ENCODE results near the gene SLC51A.

SLC51A gene

DNA sequence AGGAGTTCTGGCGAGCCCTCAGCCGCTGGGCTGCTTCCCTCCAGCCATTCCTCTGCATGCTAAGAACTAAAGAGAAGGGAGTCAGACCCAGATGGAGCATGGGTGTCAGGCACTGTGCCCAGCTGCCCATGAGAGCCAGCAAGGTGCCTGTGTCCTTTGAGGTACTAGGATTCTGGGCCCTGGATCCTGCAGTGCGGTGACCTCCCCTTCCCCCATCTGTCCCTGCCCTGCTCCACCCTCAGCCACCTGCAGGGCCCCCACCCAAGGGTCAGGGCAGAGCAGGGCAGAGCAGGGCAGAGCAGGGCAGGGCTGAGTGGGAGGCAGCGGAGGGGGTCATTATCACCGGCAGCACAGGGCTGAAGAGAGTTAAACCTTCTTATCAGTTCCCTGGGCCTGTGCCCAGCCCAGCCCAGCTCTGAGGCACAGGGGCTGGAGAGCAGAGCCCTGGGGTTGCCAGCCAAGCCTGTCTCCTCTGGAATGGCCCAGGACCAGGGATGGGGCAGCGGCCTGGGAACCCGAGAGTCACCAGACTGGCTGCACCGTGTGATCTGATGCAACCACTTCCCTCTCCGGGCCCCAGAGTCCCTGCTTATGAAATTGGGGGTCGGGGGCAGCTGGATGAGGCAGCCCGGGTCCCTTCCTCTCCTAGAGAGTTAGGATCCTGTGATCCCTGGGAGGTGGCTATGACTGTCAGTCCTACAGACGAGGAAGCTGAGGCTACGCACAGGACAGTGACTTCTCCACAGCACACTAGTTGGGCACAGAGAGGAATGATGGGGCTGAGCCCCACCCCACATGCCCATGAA, 22.4 kb upstream of the SLC51A start:
- no peak overlapping the region for H3K4me3 ChIP-seq (ENCODE audit: low read depth, low read length)
- TF ChIP-seq, protein P1, sequence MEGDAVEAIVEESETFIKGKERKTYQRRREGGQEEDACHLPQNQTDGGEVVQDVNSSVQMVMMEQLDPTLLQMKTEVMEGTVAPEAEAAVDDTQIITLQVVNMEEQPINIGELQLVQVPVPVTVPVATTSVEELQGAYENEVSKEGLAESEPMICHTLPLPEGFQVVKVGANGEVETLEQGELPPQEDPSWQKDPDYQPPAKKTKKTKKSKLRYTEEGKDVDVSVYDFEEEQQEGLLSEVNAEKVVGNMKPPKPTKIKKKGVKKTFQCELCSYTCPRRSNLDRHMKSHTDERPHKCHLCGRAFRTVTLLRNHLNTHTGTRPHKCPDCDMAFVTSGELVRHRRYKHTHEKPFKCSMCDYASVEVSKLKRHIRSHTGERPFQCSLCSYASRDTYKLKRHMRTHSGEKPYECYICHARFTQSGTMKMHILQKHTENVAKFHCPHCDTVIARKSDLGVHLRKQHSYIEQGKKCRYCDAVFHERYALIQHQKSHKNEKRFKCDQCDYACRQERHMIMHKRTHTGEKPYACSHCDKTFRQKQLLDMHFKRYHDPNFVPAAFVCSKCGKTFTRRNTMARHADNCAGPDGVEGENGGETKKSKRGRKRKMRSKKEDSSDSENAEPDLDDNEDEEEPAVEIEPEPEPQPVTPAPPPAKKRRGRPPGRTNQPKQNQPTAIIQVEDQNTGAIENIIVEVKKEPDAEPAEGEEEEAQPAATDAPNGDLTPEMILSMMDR (IDR thresholded peaks at IDR 0.05; ENCODE audit: borderline replicate concordance, insufficient read depth, low read depth, low read length): no peak

DNA sequence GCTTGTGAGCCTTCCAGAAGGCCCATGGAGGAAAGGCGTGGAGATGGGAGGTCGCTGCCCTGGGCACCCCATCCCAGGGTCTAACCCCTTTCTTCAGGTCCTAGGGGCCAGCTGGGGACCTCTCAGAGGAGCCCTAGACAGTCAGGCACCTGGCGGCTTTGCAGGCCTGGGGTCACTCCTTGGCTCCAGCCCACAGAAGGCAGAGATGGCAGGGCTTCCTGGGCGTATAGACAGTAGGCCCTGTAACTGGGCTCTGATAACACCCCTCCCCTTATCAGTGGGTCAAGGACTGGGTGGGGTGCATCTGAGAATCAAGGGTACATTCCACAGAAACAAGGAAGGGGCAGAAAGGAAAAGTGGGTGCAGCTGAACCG, 21.8 kb upstream of the SLC51A start:
- TF ChIP-seq, protein P1 (IDR thresholded peaks at IDR 0.05; ENCODE audit: borderline replicate concordance, insufficient read depth, low read depth, low read length): no peak

DNA sequence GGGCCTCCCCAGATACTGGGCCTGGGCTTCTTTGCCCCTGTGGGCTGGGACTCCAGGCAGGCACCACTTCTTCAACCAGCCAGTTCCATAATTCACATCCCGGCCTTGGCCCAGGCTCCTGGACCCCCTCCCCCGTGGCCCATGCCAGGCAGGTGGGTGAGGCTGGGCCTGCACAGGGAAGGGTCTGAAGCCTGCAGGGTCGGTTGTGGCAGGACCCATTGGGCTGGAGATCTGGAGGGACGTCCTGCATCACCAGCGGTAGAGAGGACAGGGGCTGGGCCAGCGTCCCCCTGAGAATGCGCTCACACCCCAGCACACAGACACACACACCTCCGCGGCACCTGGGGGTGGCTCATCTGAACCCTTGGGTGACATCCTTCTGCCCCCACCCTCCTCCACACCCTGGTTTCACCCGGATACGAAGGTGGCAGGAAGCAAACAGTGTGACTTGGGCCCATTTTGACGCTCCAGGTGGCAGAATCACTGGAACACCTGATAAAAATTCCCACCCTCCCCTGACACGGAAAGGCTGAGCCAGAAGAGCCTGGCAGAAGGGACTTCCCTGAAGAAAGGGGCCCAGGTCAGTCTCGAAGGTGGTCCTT, 20.6 kb upstream of the SLC51A start:
- TF ChIP-seq, protein P1 (IDR thresholded peaks at IDR 0.05; ENCODE audit: borderline replicate concordance, insufficient read depth, low read depth, low read length): no peak
- H3K4me3 ChIP-seq (ENCODE audit: low read depth, low read length): no peak overlapping the region

More for the DNA sequence above, 21.8 kb upstream of the SLC51A start:
- no peak overlapping the region for H3K4me3 ChIP-seq (ENCODE audit: low read depth, low read length)

DNA sequence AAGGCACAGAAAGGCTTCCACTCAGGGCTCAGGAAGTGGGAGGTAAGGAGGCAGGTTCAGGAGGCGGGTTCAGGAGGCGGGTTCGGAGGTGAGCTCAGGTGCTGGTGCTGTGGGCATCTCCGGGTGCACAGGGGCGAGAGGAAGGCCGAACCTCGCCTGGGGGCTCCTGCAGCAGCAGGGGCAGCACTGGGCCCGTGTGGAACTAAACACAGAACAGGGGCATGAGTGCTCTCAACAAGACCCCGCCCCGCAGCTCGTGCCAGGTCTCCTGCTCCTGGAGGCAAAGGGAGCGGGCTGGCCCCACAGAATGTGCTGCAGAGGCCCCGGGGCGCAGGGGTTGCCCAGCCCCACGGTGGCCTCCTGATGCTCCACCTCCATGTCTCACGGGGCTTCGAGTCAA, 18.8 kb upstream of the SLC51A start:
- no peak overlapping the region for H3K4me3 ChIP-seq (ENCODE audit: low read depth, low read length)
- TF ChIP-seq, protein P1 (IDR thresholded peaks at IDR 0.05; ENCODE audit: borderline replicate concordance, insufficient read depth, low read depth, low read length): no peak

DNA sequence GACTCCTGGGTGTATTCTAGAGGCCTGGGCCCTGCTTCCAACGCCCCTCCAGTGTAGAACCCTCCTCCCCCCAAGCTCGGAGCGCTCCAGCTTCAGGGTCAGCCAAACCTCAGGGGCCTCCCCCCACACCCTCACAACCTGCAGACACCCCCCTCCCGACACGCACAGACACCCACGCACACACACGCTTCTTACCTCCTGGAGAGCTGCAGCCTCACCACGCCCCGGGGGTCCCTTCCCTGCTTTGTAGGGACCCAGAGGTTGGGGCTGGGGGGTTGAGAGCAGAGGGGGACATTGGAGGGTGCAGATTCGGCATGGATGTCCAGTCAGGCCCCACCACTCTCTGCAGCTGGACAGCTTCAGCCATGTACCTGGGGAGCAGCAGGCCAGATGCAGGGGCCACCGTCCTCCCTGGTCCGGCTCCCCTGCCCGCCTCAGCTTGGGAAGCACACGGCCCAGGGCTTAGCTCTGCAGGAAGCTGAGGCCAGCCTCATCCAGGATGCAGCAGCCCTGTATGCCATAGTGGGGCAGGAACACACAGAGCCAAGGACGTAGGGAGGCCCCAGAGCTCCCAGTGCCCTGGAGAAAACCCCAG, 18.2 kb upstream of the SLC51A start:
- no peak overlapping the region for H3K4me3 ChIP-seq (ENCODE audit: low read depth, low read length)
- TF ChIP-seq, protein P1 (IDR thresholded peaks at IDR 0.05; ENCODE audit: borderline replicate concordance, insufficient read depth, low read depth, low read length): no peak

DNA sequence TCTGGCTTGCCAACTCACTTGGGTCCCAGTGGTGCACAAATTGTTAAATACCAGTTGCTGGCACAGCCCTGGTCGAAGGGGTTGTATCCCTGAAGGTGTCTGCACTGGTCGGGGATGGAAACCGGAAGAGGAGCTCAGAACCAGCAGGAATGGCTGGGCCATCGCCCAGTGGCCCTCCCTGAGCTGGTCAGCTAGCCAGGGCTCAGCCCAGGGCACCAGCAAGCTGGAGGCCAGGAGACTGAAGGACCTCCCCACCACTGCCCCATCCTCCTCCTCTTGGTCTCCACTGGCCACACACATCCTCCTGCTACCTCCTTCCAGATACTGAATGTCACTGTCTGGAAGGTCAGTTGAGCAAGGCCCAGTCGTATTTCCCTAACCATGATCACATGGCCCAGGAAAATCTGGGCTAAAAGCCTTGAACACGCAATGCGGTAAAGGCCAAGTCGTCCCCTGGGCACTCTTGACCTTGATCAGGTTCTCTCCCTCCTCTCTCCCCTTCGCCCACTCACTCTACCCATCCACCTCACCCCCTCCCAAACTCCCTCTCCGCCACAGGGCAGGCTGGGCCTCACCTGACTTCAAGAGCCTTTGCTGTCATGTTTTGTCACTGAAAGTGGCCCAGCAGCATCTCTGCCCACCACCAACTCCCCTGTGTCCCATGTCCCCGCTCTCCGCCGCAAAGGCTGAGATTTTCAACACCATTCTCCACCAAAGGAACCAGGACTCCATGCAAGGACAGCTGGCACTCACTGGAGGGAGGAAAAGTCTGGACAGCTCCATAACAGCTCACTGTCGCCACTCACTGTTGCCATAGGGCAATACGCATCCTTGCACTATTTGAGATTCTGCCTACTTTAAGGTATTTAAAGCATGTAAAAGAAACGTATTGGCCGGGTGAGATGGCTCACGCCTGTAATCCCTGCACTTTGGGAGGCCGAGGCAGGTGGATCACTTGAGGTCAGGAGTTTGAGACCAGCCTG, 17.3 kb upstream of the SLC51A start:
- H3K4me3 ChIP-seq (ENCODE audit: low read depth, low read length): no peak overlapping the region
- TF ChIP-seq, protein P1 (IDR thresholded peaks at IDR 0.05; ENCODE audit: borderline replicate concordance, insufficient read depth, low read depth, low read length): 0 out of 2 replicates have a peak, but pooled peaks have one; percentile 30
